Tibial nerve (tissue), 3 donors: ENCODE data around the gene SMARCA4.

Experiments used
- EP300 ChIP-seq, 2 donors: sonication (generic); formaldehyde crosslinking; IDR thresholded peaks; one replicate each; pipeline ENCODE4 v1.6.1; 2017; ENCODE audit warnings: antibody characterized with exemption in 2 of 2, mild to moderate bottlenecking in 1 of 2
- POLR2A ChIP-seq, 2 donors: fragments of 450-650 bp; IDR thresholded peaks; one replicate each; pipeline ENCODE4 v1.6.1; 2017; ENCODE audit warnings: antibody characterized with exemption in 2 of 2, mild to moderate bottlenecking in 2 of 2, moderate library complexity in 2 of 2

DNA sequence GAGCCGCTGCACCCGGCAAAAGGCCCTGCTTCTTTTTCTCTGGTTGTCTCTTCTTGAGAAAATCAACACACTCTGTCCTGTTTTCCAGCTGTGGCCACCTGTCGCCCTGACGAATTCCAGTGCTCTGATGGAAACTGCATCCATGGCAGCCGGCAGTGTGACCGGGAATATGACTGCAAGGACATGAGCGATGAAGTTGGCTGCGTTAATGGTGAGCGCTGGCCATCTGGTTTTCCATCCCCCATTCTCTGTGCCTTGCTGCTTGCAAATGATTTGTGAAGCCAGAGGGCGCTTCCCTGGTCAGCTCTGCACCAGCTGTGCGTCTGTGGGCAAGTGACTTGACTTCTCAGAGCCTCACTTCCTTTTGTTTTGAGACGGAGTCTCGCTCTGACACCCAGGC lies 145.6 kb downstream of the SMARCA4 start:
- no peak for TF ChIP-seq POLR2A (IDR thresholded peaks at IDR 0.05)
- TF ChIP-seq EP300 (IDR thresholded peaks at IDR 0.05) = no peak
